Omental fat pad (tissue), 4 donors: Measurements from ENCODE around the gene VCPKMT. TPM values are rescaled to one million over a fixed set of nuclear protein-coding genes. Genes with fewer than 3 reads are reported as not detected.
"Not testable (repeated sequence)": the region's sequence is repeated elsewhere in the genome, so short reads cannot be mapped to it uniquely, and the experiment has no call there.

Experiments used
- ATAC-seq: fragments of 150-250 bp; one replicate; pipeline ENCODE4 v1.9.1; 2016; ENCODE audit warnings: mild to moderate bottlenecking, moderate library complexity; ENCODE audit not compliant: low FRiP score
- DNase-seq: peaks from one replicate; pipeline ENCODE4 v3.0.0-alpha.2; 2019; ENCODE audit warnings: low spot score
- CTCF ChIP-seq, 3 donors: fragments of 450-650 bp; IDR thresholded peaks; one replicate each; pipeline ENCODE4 v1.5.1; 2016 to 2017; ENCODE audit warnings: antibody characterized with exemption in 3 of 3, mild to moderate bottlenecking in 3 of 3, moderate library complexity in 2 of 3
- total RNA-seq, 4 donors: library from RNA; depleted of rRNA; stranded (reverse); fragments of >200 nt; gene quantifications; one replicate each; pipeline ENCODE4 v1.1.0, GENCODE V29; 2016

VCPKMT gene
- total RNA-seq, 4 donors from 2014 or later, result 3.9 to 9.9 (median 7.7) TPM

GRCh38 chr14:50082308-50082742, 34.0 kb downstream of the VCPKMT start:
- TF ChIP-seq CTCF (IDR thresholded peaks at IDR 0.05), result no peak
- DNase-seq (no peak), ATAC-seq (no peak)

- not testable (repeated sequence) for ATAC-seq, DNase-seq
Measured at GRCh38 chr14:50079103-50079502, 37.3 kb downstream of the VCPKMT start.

GRCh38 chr14:50073663-50074062, 42.7 kb downstream of the VCPKMT start:
- ATAC-seq, DNase-seq: not testable (repeated sequence)

GRCh38 chr14:50072395-50072794, 44.0 kb downstream of the VCPKMT start:
- TF ChIP-seq CTCF (IDR thresholded peaks at IDR 0.05), result no peak
- ATAC-seq, result no peak
- DNase-seq, result no peak

GRCh38 chr14:50070840-50071548, 45.4 kb downstream of the VCPKMT start:
- DNase-seq, result no peak
- no peak for TF ChIP-seq CTCF (IDR thresholded peaks at IDR 0.05)
- ATAC-seq, result no peak

- ATAC-seq (no peak), DNase-seq (no peak)
- TF ChIP-seq CTCF (IDR thresholded peaks at IDR 0.05), result no peak
Measured at GRCh38 chr14:50070230-50070629, 46.1 kb downstream of the VCPKMT start.

GRCh38 chr14:50069325-50069724, 47.0 kb downstream of the VCPKMT start:
- ATAC-seq (no peak), DNase-seq (no peak)
- no peak for TF ChIP-seq CTCF (IDR thresholded peaks at IDR 0.05)

- ATAC-seq (no peak), DNase-seq (no peak)
- TF ChIP-seq CTCF (IDR thresholded peaks at IDR 0.05), result no peak
Measured at GRCh38 chr14:50068496-50068895, 47.9 kb downstream of the VCPKMT start.
